GM19043 (cell line): ENCODE measurements around the gene ZSWIM3.

Source experiments
- ATAC-seq: cut with Tn5 transposase; IDR thresholded peaks from one replicate; pipeline ENCODE4 v1.9.1; 2021; ENCODE audit warnings: low read depth; ENCODE audit not compliant: unreplicated experiment

ZSWIM3 gene

DNA sequence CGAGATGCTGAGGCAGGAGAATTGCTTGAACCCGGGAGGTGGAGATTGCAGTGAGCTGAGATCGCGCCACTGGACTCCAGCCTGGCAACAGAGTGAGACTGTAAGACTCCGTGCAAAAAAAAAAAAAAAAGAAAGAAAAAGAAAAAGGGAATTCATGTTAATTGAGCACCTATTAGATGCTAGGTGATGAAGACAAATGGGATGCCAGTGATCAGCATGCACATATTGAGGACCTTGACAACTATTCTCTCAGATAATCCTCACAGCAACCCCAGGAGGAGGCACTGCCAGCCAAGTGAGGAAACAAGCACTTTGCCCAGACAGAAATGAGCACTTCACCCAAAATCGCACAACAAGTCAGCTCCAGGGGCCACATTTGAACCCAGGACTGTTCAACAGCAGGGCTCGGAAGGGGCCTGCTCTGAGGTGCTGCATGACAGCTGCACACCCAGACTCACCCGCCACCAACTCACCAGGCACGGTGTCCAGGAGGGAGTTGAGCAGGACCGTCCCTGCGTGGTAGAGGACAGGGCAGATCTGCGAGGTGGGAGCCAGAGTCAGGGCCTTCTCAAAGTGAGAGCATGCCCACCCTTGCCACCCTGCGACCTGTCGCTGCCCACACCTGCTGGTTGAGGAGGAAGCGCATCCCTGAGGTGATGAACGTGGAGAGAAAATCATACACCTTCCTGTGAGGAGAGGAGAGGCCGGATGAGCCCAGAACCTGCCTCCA, 50.0 kb downstream of the ZSWIM3 start:
- no peak for ATAC-seq

DNA sequence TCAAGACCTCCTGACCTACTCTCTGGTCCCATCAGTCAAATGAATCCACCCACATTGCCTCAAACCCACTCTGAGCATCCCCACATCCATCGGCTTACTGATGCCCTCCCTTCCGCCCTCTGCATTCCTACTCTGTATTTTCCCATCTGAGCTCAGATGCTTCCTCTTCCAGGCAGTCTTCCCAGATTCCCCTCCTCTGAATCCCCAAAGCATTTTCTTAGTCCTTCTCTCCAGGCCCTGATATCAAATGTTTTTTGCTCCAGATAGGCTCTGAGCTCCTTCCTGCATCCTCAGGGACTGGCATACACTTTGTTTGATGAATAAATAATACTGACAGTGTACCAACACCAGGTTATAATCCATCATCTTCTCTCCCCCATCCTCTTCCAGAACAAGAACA, 50.7 kb downstream of the ZSWIM3 start:
- ATAC-seq = no peak

DNA sequence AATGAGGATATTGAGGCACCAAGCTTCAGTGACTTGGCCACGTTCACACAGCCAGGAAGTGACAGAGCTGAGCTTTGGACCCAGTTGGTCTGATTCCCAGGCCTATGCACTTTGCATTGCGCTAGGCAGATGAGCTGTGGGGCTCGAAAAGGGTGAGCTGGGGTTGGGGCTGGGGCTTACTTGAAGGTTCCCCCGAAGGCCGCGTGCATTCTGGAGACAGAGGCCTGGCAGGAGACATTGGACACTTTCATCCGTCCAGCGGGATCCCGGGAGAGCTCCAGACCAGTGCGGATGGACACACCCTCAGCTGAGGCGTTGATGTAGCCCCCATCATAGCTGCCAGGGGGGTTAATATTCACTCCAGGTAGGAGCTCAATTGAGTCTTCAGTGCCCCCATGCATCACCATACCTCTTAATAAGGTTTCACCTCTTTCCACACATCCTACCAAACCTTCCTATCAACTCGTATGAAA, 52.0 kb downstream of the ZSWIM3 start:
- no peak for ATAC-seq

DNA sequence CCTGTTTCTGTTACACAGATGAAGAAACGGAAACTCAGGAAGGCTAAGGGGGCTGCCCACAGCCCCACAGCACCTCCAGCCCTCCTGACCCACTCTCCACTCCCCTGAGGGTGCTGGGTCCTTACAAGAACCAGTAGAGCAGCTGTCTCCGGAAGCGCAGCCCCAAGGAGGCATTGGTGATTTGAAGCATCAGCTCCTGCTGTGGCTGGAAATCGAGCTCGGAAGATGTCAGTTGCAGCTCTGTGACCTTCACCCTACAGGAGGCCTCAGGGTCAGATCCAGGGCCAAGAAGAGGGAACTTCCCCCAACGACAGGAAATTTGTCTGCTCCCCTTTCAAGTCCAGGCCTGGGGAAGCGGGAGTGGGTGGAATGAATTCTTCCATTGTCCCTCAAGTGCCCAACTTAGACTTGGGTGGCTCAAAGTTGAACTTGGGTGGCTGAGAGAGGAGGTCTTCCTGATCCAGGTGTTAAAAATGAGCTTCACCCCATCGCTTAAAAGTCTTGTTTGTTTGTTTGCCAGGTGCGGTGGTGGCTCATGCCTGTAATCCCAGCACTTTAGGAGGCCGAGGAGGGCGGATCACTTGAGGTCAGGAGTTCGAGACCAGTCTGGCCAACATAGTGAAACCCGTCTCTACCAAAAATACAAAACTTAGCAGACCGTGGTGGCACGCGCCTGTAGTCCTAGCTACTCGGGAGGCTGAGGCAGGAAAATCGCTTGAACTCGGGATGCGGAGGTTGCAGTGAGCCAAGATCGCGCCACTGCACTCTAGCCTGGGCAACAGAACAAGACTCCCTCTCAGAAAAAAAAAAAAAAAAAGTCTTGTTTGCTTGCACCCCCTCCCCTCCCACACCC, 52.6 kb downstream of the ZSWIM3 start:
- no peak for ATAC-seq

DNA sequence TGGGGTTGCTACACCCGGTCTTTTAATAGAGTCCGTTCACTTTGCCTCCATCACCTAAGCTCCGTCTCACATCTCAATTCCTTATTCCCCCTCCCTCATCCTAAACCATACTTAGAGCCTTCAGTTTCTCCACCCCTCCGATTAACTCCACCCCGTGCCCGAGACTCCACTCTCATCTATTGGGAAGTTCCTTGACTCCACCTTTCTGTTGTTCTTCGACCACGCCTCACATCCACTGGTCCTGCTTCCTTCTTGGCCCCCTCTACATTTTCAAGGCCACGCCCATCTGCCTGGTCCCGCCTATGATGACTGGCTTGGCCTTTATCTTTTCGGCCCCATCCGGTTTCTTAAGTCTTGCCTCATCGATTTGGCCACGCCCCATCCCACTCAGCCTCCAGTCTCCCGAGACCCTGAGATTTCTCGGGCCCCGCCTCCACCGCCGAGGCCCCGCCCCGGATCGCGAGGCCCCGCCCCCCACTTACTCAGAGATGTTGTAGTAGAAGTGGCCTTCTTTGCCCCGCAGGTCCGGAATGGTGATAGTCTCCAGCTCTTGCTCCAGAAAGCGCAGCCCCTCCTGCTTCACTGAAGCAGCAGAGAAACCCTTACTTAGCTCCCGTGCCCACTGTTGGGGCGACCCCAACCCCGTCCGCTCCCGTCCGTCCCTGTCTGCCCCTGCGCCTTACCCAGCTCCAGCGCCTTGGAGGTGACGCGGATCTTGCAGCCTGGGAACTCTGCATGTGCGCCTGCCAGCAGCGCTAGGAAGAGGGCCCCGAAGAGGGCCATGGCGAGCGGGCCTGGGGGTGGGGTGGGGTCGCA, 53.5 kb downstream of the ZSWIM3 start:
- peak; percentile 91 for ATAC-seq

DNA sequence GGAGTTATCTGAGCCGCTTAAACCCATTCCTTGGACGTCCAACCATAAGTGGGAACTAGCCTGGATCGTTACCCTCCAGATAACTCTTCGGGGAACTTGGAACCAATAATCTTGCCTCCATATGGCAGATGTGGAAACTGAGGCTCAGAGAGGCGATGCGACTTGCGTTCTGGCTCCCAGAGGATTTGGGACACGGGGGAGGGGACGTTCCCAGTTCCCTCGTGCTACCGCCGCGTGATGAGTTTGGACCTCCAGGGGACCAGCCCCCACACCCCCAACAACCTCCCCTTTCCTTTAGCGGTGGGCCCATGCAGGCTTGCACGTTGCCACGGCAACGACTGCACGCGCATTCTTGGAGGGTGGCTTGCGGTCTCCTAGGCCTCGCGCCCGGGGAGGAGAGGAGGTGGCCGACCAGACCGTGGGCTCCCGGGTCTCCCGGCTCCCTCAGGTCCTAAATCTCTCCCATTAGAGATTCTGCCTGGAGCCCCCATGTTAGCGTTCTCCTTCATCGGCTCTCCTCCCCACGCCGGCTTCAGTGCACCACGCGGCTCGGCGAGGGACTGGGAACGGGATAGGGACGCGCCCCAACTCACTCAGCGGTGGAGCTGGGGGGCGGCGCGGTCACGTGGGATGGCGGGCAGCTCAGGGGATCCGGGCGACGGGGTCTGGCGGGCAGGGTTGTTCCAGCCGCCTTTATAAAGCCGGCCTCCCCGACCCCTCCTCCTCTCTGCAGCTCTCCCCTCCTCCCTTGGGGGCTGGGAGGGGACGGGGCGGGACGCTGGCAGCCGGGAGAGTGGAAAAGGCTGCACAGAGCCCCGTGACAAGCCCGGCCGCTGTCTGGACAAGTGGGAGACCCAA, 54.3 kb downstream of the ZSWIM3 start, which contains the start of gene PLTP:
TSS of gene PLTP (minus strand) at position 670 of the 858 bp plus-strand sequence. CDS start 703 bp downstream, outside the sequence.
- no peak for ATAC-seq

DNA sequence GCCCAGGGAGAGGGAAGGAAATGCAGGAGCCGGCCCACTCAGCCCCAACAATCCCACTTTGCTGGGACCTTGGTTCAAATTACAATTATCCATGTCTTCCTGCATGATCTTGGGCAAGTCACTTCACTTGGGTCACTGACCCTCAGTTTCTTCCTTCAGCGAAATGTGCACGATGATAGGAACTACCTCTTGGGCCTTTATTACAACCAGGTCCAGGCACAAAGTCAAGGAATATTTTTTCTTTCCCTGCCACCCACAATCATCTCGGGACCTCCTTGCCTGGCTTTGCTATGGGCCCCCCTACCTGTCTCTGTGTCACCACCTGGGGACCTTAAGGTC, 54.9 kb downstream of the ZSWIM3 start:
- ATAC-seq = no peak

DNA sequence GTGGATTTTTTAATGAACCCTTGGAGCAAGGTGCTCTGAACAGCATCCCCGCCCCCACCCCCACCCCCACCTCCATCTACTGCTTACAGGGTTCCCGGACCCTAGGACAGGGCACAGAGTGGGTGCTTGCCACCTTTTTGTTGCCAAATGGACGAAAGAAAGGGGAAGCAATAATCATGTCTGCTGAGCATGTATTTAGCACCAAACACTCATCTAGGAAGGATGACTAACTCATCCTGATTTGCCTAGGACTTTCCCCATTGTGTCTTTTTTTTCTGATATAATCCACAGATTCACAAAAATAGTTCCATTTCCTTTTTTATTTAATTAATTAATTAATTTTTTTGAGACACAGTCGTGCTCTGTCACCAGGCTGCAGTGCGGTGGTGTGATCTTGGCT, 55.7 kb downstream of the ZSWIM3 start:
- no peak for ATAC-seq

DNA sequence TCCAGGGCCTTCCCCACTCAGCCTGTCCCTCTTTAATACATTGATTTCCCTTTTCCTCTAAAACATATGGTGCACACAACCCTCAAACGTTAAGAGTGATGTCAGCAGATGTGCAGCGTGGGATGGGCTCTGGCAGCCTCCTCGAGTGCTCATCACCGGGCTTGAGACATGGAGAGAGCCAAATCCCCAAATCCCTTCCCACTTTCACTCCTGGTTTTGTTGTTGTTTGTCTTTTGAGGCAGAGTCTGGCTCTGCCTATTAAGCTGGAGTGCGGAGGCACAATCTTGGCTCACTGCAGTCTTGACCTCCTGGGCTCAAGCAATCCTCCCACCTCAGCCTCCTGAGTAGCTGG, 60.4 kb downstream of the ZSWIM3 start:
- ATAC-seq = no peak

DNA sequence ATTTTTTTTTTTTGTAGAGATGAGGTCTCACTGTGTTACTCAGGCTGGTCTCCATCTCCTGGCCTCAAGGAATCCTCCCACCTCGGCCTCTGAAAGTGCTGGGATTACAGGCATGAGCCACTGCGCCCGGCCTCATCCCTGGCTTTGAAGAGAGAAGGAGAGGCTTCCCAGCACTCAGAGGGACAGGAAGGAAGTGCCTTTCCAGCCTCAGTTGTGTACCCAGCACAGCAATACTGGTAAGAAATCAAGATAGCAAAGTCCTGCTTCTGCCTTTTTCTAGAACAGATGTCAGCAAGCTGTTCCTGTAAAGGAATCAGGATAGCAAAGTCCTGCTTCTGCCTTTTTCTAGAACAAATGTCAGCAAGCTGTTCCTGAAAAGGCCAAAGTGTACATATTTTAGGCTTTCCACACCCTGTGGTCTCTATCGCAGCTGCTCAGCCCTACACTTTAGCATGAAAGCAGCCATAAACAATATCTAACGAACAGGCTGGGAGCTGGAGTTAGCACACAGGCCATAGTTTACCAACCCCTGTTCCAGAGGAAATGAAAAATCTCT, 60.8 kb downstream of the ZSWIM3 start:
- no peak for ATAC-seq

DNA sequence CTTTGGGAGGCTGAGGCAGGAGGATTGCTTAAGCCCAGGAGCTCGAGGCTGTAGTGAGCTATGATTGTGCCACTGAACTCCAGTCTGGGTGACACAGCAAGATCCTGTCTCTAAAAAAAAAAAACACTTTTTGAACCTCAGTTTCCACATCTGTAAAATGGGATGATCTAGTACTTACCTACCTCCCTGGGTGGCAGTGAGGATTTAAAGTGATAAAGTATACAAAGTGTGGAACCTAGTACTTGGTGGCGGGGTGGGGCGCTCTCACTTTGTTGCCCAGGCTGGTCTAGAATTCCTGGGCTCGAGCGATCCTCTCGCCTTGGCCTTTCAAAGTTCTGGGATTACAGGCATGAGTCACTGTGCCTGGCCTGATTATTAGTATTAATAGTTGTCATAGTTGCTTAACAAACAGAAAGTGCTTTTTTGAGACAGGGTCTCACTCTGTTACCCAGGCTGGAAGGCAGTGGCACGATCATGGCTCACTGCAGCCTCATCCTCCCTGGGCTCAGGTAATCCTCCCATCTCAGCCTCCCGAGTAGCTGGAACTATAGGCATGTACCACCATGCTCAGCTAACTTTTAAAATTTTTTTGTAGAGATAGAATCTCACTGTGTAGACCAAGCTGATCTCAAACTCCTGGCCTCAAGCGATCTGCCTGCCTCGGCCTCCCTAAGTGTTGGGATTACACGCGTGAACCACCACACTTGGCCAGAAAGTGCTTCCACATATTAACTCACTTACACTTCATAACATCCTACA, 61.5 kb downstream of the ZSWIM3 start:
- ATAC-seq = no peak

DNA sequence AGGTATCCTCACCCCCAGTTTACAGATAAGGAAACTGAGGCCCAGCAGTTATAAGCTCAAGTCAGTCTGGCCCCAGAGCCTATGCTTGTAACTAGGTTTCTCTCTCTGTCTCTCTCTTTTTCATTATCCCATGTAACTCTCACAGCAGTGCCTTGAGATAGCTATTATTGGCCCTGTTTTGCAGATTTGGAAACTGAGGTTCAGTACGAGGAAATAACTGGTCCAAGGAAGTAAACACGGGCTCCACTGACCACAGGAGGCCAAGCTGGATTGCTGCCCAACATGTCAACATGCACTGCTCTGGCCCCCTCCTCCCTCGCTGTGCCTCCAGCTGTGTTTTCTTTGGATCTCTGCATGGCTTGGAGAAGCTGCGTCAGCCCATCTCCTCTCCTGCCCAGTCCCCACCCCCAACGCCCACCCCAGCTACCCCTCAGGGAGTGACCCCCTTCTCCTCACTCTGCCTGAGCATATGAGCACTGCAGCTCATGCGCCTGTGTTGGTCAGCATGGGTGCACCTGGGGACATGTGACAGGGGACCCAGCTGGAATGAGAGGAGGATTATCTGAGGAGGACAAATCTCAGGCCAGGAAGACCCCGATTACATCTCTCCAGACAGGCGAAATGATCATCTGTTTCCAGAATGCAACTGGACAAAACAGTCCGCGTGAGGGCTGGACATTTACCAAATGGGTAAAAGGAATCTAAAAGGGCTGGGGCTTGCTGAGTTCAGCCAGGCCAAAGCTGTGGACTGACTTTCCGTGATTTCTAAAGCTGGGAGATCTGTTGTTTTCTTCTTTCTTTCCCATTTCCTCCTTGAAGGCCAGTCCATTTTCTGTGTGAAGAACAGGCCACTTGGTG, 62.4 kb downstream of the ZSWIM3 start:
- ATAC-seq = no peak

DNA sequence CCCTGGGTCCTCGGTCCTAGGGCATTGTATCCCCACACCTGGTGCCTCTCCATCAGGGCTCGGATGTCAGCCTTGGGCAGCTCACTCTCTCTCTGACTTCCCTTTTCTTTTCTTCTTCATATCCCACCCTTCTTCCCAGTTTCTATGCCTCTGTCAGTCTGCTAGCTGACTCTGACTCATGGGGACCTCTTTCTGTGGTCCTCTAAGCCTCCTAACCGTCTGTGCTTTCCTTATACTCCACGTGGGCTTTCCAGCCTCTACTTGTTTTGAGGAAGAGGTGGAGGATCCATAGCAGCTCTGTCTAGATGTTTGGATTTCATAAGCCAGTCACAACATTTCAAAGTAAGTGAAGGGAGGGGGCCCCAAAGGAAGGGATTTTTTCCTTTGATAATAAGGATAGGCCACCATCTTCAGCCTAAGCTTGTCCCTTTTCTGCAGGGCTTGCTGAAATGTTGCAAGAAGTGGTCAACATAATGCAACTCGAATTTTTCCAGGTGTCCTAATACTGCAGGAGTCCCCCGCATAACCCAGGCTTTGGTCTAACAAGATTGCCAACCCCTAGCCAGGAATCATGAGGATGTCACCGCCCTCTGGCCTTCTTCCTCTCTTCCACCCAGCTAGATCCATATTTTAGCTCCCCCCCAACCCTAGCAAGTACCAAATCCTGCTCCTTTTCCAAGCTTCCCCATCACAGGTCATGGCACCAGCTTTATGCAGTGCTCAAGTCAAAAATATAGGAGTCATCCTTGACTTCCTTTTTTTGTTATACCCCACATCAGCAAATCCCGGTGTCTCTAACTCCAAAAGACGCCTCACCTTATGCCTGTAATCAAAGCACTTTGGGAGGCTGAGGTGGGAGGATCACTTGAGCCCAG, 63.3 kb downstream of the ZSWIM3 start:
- ATAC-seq = no peak

DNA sequence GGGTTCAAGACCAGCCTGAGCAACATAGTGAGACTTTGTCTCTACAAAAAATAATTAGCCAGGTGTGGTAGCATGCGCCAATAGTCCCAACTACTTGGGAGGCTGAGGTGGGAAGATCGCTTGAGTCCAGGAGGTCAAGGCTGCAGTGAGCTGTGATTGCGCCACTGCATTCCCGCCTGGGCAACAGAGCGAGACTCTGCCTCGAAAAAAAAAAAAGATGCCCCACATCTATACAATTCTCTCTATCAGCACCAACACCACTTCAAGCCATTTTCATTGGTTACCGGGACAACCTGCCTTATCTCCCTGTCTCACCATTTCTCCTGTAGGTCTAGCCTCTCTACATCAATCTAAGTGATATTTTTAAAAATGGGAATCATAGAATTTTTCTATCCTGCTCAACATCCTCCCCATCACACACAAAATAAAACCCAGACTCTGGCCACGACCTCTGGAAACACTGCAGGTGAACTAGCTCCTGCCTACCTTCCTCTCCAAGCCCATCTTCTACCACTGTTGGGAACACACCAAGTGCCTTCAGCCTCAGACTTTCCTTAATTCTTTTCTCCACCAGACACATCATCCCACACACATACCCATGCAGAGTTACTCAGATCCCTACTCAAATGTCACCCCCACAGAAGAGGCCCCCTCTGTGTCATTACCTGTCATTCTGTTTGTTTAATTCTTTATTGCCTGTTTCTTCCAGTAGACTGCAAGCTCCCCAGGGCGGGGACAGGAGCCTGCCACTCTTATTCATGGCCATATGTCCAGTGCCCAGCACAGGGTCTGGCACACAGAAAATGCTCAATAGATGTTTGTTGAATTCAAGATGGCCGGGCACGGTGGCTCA, 64.1 kb downstream of the ZSWIM3 start:
- ATAC-seq = no peak

DNA sequence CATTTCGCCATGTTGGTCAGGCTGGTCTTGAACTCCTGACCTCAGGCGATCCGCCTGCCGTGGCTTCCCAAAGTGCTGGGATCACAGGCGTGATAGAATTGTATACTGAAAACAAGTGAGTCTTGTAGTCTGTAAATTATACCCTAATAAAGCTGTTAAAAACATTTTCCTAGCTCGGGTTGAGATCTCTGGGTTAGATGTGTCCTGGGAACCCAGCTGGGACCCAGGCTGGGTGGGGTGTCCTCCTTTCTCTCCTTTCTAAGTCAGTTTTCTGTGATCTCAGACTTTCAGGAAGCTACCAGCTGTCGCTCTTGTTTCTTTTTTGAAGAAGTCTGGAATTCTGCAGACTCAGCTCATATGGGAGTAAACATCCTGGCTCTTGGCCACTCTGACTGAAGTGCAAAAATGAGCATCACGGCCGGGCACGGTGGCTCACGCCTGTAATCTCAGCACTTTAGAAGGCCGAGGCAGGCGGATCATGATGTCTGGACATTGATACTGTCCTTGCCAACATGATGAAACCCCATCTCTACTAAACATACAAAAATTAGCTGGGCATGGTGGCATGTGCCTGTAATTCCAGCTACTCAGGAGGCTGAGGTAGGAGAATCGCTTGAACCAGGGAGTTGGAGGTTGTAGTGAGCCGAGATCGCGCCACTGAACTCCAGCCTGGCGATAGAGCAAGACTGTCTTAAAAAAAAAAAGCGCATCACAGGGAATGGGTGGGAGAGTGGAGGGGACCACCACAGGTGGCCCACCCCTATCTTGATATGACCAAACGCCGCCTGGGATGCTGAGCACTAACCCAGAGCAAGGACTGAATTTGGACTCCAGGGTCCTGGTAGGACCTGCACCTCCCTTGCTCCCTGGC, 67.2 kb downstream of the ZSWIM3 start:
- ATAC-seq = no peak
